DMS53 treated with DMSO at 0.1 percent for 48 hours (cell line): ENCODE measurements around the gene PLCG2.
"Not testable (repeated sequence)": the region's sequence is repeated elsewhere in the genome, so short reads cannot be mapped to it uniquely, and the experiment has no call there.

Experiments used
- DNase-seq: peaks from one replicate; lab custom pipeline; 2025; ENCODE audit not compliant: unreplicated experiment; lab: John Stamatoyannopoulos, UW

PLCG2 gene

DNA sequence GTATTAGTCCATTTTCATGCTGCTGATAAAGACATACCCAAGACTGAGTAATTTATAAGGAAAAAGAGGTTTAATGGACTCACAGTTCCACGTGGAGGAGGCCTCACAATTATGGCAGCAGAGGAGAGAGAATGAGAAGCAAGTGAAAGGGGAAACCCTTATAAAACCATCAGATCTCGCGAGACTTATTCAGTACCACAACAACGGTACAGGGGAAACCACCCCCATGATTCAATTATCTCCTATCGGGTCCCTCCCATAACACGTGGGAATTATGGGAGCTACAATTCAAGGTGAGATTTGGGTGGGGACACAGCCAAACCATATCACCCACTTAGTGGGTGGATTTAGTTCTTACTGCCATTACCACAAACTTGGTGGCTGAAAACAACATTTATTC is 155.6 kb downstream of the PLCG2 start:
- not testable (repeated sequence) for DNase-seq

DNA sequence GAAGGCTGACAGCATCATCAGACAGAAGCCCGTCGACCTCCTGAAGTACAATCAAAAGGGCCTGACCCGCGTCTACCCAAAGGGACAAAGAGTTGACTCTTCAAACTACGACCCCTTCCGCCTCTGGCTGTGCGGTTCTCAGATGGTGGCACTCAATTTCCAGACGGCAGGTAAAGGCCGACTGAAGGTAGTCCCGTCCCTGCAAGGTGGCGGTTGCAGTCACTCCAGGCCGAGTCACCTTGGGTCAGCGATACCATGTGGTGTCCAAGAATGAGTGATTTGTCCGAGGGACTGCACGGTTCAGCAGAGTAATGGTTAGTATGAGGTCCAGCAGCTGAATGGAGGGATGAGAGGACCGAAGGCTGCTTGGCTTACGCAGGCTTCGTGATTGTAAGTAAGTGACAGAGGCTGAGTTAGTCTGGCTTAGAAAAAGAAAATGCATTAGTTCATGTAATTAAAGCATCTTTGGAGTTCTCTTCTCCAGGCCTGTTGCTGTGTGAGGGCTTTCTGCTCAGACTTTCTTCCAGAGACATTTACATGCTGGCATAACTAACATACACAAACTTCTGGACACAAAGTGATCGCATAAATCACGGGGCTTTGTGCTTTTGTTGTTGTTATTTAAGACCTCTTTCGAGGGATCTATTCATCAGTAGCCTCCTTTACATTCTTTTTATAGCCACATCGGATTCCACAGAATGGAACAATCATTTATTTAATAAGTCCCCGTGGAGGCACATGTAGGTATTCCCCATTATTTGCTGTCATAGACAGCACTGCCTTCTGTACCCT is 157.3 kb downstream of the PLCG2 start:
- no peak for DNase-seq

DNA sequence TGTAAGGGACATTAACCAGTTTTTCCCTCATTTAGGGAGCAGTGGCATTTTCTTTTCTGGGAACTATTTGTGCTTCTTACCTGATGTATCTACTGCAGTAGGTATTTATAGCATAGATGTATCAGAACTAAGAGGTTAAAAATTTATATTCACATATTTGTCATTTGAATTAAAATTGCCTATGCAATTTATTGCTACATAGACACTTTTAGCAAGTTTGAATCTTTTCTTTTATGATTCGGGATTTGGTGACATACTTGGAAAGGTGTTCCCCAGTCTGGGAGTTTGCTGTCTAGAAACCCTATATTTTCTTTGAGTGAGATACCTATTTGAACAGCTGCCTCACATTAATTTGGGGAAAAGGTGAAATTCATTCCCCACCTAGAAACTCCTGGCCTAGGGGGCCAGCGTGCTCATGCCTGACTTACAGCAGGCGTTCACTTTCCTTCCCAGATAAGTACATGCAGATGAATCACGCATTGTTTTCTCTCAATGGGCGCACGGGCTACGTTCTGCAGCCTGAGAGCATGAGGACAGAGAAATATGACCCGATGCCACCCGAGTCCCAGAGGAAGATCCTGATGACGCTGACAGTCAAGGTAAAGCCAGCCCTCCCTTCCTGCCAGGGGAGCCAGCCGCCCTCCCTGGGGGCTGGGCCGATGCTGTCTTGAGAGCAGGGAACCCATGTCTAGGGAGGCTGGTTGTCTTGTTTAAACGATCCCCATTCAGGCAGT is 158.4 kb downstream of the PLCG2 start:
- DNase-seq, result no peak

DNA sequence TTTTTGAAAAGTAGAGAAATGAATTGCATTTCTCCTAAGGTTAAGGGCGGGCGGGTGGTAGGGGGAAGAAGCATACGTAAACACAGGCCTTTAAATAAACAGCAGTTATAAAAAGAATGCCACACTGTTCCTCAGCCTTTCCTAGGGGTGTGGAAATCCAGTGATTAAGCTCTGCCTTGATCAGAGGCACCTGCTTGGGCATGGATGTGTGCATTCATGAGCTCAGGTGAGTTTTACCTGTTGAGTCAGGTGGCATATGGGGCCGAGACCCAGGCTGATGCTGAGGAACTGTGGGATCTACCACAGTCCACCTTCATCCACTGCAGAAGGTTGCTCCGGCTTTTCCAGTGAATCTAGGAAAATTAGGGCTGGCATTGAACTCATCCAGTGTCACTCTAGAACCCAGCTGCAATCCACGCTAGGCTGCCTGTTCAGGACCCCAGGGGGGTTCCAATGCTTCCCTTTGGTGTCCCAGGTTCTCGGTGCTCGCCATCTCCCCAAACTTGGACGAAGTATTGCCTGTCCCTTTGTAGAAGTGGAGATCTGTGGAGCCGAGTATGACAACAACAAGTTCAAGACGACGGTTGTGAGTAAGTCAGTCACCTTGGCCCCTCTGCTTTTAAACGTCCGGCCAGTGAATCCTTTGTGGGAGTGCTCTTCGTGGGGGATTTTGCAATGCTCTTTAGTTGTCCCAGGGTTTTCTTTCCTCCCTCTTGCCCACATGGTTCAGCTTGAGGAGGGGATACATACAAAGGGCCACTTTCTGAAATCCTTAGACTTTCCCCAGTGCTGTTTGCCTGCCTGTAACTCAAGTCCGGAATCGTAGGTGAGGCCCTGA is 159.5 kb downstream of the PLCG2 start:
- DNase-seq, result no peak

DNA sequence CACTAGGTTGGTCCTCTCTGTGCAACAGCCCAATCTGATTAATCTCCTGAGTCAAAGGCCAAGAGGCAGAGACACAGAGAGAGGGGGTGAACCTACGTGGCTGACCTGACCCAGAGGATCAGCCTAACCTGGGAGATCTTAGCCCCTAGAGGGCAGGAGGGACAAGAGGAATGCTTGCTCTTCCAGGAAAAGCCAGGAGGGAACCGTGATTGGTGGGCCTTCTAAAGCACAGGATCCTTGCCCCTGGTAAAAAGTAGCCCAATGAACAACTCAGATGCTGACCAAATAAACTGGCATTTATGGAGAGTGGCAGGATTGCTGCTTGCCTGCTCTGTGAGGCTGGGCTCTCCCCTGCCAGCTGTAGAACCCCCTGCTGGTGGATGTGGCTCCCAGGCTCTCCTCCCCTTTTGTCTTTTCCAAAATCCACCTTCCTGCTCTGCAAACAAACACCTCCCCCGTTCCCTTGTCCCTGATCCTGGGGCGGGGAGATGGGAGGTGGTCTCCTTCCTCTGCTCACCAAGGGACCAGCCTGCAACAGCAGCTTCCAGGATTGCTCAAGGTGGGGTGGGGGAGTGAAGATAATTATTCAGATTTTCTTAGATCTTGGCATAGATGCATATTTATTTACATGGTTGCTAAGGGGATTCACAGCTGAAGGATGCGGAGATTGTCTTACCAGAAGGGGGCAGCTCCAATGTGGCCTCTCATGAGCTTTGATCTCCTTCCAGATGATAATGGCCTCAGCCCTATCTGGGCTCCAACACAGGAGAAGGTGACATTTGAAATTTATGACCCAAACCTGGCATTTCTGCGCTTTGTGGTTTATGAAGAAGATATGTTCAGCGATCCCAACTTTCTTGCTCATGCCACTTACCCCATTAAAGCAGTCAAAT is 160.3 kb downstream of the PLCG2 start:
- DNase-seq, result no peak

DNA sequence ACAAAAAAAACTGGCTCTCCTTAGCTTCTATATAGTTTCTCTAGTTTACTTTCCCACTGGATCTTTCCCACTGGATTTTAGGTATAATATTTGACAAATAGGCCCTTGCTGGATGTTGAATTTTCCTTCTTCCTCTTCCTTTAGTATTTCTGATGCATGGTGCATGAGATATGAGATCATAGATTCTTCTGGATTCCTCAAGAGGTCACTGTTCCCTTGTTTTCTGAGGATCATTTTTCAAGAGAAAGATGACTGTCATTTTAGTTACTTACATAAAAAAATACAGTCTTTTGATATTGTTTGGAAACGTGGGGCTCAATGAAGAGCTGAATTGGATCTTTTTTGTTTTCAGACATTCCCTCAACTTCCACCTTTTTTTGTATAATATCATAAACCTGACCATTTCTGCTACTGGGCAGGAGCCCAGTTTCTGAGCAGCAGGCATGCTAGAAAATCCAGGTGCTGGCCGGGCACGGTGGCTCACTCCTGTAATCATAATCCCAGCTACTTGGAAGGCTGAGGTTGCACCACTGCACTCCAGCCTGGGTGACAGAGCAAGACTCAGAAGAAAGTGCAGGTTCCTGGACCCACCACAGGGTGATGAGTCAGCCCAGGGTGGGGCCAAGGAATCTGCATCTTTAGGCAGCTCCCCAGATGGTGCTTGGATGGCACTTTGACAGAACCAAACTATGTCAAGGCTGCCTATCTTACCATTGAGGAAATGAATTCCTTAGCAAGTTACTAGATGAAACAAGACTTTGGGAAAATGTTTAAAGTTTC is 161.9 kb downstream of the PLCG2 start:
- peak; percentile 41 for DNase-seq

DNA sequence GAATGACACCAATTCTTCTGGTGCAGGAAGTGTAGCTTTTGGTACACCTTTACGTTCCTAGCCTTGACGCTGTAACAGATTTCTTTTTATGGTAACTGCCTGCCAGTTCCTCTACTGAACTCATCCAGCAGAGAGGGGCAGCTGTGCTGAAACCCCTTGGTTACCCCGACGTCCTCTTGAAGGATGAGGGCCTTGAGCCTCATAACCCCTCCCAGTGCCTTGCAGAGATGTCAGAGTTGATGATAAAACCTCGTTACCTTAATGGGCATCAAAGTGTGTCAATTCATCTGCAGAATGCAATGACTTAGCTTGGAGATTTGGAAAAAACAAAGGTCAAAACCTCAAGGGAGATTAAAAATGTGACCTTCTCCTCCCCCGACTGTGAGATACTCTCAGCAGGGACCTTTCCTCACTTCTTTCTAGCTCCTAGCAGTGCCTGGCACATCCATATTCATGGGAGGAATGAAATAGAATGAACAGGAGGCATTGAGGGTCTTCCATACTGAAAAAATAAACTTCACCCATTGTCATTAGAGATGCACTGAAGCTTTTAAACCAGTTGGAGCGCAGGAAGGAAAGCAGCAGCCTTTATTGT is 163.0 kb downstream of the PLCG2 start:
- DNase-seq, result no peak

DNA sequence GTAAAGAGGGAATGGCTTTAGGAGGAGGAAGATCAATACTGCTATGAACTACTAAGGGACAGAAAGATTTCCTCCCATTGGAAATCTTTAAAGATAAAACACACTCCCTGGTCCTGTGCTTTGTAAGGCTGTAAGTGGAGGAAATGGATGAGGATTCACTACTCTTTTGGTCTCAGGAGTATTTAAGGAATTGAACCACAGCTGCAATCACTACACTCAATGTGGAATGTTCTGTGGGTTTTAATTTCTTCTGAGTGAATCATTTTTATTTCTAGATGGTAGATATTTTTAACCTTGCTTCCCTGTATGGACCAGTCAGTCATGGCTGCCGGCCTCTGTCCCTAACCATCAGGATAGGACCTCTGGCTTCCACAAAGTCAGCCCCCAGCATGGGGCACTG is 166.6 kb downstream of the PLCG2 start:
- no peak for DNase-seq

DNA sequence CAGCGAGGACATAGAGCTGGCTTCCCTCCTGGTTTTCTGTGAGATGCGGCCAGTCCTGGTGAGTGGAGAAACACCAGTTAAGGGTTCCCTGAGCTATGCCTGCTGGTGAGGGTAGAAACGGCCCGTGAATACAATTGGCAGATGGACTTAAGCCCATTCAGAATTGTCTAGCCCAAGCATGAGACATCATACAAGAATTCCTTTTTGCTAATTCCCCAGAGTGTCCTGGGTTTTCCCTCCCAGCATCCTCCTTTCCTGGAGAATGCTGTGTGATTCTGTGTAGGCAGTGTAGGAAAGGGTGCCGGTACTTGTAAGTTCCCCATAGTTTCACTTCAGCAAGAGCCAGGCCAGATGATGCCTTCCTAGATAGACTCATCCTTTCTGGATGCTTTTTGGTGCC is 167.1 kb downstream of the PLCG2 start:
- DNase-seq, result no peak

DNA sequence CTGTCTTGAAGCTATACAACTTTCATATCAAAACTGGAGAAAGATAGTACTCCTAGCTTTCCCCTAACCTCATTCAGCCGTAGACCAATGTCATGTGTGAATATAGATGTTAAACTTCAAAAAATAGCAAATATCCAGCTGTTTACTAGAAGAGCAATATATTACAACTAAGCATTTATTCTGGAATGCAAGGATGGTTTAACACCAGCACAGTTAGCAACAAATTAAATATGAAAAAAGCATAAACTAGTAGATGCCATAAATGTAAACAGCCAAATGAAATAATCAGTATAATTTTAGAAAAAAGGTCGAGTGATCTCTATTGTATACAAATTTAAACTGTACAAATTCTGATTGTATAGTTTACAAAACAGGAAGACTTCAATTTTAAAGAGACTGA is 172.5 kb downstream of the PLCG2 start:
- no peak for DNase-seq

DNA sequence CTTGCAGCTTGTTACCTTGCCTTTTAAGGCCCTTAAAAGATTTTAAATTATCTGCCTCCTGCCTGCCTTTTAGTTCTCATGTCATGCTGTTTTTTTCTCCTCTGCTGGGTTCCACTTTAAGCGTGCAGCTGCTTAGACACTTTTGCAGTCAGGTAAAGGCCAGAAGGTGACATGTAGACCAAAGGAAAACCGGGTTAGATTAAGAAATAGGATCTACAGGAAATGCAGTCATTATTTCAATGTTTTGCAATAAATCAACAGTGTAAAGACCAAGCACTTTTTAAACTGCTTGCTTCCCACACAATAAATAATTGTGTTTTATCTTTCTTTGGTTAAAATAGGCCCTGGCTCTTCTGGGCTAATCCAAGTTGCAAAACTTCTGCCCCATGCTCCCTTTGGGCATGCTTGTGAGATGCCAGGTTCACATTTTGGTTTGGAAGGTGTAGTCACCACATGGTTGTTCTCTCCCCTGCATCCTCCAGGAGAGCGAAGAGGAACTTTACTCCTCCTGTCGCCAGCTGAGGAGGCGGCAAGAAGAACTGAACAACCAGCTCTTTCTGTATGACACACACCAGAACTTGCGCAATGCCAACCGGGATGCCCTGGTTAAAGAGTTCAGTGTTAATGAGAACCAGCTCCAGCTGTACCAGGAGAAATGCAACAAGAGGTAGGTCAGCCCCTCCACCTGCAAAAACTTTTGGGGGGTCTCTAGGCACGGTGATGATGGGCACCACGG is 177.3 kb downstream of the PLCG2 start:
- no peak for DNase-seq

DNA sequence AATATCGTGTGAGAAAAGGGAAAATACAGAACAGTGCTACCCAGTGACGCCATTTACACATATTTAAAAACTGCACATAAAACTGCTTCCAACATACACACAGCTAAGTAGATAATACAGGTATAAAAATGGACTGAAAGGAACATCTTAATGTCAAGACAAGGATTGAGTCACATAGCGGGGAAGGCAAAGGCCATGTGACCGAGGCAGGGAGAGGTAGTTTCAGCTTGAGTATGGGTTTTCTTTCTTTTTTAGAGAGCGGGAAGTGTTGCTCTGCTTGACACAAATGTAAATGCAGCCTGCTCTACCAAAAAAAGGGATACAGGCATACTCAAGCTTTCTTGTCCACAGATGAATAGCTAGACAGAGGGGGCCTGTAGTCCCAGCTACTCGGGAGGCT is 185.7 kb downstream of the PLCG2 start:
- no peak for DNase-seq

DNA sequence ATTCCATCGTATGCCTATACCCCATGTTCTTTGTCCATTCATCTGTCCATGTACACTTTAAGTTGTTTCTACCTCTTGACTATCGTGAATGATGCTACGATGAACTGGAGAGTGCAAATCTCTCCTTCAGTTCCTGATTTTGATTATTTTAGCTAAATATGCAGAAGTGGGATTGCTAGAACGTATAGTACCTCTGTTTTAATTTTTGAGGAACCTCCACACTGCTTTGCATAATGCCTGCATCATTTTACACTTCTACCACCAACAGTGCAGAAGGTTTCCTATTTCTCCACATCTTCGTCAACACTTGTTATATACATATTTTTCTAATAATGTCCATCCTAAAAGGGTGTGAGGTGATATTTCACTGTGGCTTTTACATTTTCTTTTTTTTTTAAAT is 188.3 kb downstream of the PLCG2 start:
- no peak for DNase-seq

DNA sequence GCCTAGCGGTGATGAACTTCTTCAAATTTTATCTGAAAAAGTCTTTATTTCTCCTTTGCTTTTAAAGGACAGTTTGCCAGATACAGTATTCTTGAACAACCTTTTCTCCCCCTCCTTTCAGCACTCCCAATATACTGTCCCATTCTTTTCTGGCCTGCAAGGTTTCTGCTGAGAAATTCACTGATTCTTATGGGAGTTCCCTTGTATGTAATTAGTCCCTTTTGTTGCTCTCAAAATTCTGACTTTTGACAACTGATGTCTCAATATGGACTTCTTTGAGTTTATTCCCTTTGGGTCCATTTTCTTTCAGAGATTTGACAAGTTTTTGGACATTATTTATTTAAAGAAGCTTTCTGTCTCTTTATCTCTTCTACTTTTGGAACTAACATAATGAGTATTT is 192.8 kb downstream of the PLCG2 start:
- DNase-seq, result no peak

DNA sequence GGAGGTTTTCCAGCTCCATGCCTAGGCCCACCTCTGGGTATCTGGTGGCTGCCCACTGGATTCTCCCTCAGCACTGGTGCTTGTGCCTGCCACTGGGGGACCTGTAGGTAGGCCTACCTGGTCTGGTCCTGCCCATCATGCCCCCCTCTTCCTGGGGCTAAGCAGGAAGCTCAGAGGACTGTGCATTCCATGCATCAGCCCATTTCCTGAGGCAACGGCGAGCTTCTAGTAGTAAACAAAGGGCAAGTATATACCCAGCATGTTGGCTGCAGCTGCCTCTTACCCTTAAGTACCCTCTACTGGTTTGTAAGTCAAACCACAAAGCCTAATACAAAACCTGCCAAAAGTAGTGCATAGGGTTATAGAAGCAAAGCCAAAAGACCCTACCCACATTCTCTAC is 194.6 kb downstream of the PLCG2 start:
- DNase-seq, result no peak

DNA sequence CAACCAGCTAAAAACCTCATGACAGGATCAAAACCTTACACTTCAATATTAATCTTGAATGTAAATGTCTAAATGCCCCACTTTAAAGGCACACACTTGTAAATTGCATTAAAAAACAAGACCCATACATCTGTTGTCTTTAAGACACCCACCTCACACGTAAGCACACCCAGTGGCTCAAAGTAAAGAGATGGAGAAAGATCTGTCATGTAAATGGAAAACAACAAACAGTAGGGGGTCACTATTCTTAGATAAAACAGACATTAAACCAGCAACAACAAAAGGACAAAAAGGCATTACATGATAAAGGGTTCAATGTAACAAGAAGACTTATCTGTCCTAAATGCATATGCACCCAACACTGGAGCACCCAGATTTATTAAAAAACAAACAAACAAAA is 196.5 kb downstream of the PLCG2 start:
- no peak for DNase-seq

DNA sequence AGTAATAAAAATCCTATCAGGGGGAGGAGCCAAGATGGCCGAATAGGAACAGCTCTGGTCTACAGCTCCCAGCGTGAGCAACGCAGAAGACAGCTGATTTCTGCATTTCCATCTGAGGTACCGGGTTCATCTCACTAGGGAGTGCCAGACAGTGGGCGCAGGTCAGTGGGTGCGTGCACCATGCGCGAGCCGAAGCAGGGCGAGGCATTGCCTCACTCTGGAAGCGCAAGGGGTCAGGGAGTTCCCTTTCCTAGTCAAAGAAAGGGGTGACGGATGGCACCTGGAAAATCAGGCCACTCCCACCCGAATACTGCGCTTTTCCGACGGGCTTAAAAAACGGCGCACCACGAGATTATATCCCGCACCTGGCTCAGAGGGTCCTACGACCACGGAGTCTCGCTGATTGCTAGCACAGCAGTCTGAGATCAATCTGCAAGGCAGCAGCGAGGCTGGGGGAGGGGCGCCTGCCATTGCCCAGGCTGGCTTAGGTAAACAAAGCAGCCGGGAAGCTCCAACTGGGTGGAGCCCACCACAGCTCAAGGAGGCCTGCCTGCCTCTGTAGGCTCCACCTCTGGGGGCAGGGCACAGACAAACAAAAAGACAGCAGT is 198.3 kb downstream of the PLCG2 start:
- not testable (repeated sequence) for DNase-seq

DNA sequence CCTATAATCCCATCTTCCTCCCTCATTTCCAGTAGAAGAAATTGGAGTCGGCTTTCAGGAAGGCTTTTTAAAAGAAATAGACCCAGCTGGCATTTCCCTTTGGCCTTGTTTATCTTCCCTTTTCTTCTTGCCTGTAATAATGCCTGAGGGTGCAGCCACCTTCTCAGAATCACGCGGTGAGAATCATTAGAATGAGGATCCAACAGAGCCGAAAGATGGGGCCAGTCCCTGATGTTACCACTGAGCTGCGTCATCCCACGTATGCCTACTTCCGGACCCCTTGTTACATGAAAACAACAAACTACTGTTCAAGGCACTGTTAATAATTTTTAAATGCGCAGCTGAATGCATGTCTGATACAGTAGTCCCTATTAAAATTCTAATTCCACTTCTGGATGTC is 208.0 kb downstream of the PLCG2 start:
- DNase-seq, result no peak
